GM12865 (cell line): Measurements from ENCODE around the gene TMEM132D.

ENCODE experiments used
- DNase-seq: peaks from one replicate; pipeline ENCODE4 v3.0.0; 2010; ENCODE audit warnings: low read depth
- H3K4me3 ChIP-seq: 2 replicates; pipeline ENCODE4 v1.5.1; 2011; ENCODE audit warnings: mild to moderate bottlenecking, low read depth, low read length, control low read depth
- CTCF ChIP-seq: IDR thresholded peaks from 2 replicates; pipeline ENCODE4 v1.5.1; 2011; ENCODE audit warnings: low read length, control low read depth, low read depth, inconsistent platforms; ENCODE audit not compliant: insufficient read depth; ENCODE audit errors: missing control alignments

The TMEM132D gene

DNA sequence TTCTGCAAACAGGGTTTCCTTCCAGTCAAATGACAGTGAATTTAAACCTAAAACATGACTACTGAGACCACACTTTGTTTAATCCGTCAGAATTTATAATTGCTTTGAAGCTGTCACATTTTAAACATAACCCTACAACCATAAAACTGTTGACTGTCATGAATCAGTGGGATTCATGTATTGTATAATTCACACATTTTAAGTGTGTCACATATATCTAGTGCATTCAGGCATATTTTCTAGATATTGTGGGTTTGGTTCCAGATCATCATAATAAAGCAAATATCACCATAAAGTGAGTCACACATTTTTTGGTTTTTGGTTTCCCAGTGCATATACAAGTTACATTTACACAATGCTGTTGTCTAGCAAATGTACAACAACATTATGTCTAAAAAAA, 304.4 kb downstream of the TMEM132D start:
- no peak for DNase-seq
- TF ChIP-seq CTCF: no peak
- H3K4me3 ChIP-seq: no peak overlapping the region

DNA sequence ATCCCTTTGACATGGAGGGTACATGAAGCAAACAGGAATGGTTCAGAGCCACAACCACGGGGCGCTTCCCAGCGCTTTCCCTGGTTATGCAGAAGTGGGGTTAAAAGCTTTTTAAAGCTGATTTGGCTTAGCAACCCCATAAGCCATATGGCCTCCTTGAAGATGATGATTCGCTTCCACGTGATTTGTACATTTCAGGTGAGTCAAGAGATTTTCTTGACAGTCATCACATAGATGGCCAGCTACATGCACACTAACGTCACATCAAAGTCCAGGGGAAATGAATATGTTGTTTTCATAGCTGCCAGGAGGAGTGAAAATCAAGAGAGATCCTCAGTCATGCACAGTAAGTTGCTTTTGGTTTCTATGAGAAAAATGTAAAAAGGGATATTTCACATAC, 309.7 kb downstream of the TMEM132D start:
- TF ChIP-seq CTCF: no peak
- no peak for DNase-seq
- H3K4me3 ChIP-seq: no peak overlapping the region

GRCh38 chr12:129592449-129592848, 311.4 kb downstream of the TMEM132D start:
- no peak for DNase-seq
- H3K4me3 ChIP-seq: no peak overlapping the region
- no peak for TF ChIP-seq CTCF

GRCh38 chr12:129589503-129589902, 314.3 kb downstream of the TMEM132D start:
- no peak for TF ChIP-seq CTCF
- no peak for DNase-seq
- no peak overlapping the region for H3K4me3 ChIP-seq

- TF ChIP-seq CTCF: no peak
- no peak overlapping the region for H3K4me3 ChIP-seq
- DNase-seq: no peak
Observed at GRCh38 chr12:129588142-129588541, 315.7 kb downstream of the TMEM132D start.

- H3K4me3 ChIP-seq: no peak overlapping the region
- no peak for TF ChIP-seq CTCF
- DNase-seq: no peak
Observed at GRCh38 chr12:129585296-129585695, 318.5 kb downstream of the TMEM132D start.

DNA sequence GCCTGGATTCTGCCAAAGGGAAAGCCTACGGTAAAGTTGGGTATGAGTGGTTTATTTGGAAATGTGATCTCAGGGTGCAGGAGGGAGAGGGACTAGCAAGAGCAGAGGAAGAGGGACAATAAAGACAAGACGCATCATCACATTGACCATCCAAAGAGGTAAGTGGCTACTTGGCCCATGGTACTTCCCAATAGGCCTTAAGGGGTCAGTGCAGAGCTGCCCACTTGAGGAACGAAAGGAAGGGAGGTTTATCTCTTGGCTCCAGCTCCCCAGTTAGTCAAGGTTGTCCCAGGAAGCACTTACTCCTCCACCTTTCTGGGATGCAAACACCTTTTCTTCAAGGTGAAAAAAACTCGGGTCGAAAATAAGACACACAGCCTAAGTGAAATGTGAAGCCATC, 323.9 kb downstream of the TMEM132D start:
- H3K4me3 ChIP-seq: no peak overlapping the region
- TF ChIP-seq CTCF: no peak
- DNase-seq: no peak
